Measurements from ENCODE around the gene LLGL2.

LLGL2 gene

DNA sequence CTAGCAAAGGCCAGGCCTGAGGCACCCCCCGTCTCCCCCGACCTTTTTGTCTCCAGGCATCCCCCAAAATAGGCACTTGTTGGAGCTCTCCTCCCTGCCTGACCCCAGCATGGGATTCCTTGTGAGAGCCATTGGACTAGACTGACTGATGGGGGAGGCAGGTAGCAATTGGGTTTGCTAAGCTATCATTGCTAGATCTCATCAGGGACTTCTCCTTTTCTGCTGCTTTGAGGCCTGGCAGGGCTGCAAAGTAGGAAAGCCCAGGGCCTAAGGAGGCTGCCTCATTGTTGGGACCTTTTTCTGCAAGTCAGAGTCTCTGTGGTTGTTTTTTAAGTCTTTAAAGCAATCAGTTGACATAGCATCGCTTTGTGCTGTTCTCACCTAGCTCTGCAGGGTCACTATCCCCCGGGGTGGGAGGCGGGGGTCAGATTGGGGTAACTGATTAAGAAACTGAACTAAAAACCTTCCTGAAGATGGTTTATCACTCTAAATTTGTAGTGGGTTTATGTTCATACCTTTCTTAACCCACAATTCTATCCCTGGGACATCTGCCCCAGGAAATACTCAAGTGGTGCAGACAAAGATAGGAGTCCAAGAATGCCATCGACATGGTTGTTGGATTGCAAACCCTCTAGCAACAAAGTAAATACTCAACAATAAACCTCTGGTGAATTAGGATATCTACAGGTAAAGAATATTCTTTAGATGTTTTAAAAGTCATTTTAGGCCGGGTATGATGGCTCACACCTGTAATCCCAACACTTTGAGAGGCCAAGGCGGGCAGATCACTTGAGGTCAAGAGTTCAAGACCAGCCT, 28.0 kb downstream of the LLGL2 start:
- no peak for FAIRE-seq

DNA sequence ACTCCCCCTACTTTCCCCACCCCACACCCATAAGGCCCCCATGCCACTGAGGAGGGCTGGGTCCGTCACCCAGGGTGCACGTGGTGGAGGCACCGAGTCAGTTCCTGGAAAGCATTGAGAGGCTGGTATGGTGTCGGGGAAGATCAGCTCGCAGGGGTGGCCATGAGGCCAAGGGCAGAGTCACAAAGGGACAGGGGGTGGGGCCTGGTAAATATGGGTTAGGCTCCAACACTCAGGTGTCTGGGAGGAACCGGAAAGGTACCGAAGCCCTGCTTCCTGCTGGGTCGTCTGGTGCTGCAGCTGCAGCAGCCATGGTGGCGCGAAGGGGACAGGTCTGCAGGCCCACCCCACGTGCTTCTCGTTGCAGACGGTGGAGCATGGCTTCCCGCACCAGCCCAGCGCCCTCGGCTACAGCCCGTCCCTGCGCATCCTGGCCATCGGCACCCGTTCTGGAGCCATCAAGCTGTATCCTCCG, 30.2 kb downstream of the LLGL2 start:
- no peak for FAIRE-seq

DNA sequence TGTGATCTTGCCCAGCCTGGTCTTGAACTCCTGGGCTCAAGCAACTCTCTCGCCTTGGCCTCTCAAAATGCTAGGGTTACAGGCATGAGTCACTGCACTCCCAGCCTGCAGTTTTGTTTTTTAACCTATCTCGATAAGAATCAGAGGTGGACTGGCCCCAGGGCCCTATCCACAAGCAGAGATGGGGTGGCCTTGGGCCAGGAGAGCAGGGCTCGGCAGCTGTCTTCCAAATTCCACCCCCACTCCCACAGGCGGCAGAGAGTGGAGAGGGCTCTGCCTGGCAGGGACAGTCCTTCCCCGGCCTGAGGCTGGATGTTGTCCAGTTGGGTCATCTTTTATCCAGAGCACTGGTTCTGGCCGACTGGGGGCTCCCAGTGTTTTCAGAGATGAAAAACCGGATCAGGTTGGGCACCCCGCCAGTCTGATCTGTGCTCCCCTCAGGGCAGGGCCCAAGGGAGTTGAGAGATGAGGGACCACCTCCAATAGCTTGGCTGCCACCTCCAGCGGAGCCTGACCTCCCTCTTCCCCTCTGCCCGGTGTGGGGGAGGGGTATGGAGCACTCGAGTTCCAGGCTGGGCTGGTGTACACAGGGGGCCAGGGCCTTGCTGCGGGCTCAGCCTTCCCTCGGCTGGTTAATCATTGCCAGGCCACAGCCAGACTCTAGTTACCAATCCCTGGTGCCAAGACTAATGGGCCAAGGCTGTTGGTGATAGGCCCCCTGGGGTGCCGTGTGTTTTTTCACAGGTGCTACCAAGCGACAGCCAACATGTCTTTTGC, 31.8 kb downstream of the LLGL2 start:
- no peak for FAIRE-seq

DNA sequence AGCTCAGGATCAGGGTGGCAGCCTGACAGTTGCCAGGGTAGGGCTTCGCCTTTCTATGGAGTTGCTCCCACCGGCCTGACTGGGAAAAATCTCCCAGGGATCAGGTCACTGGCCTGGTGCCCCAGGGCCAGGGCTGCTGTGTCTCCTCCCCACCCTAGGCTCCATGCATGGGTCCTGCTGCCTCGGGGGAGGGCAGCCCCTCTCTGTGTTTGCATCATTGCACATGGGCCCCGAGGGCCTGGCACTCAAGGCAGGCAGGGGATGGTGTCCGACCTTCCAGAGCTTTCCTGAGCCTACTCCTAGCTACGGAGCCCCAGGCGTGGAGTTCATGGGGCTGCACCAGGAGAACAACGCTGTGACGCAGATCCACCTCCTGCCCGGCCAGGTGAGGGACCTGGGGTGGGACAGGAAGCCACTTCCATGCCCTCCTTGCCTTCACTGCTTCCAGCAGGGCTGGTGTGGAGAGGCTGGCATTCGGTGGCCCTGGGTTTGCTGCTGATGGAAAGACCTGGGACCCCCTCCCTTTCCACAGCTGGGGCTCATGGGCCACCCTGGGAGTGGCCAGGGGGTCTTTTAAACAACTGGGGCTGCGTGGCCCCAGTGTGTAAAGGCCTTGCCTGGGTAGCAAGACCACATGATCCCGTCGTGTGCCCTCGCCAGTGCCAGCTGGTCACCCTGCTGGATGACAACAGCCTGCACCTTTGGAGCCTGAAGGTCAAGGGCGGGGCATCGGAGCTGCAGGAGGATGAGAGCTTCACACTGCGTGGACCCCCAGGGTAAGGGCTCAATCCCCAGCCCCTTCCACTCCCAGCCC, 32.6 kb downstream of the LLGL2 start:
- FAIRE-seq, result no peak

DNA sequence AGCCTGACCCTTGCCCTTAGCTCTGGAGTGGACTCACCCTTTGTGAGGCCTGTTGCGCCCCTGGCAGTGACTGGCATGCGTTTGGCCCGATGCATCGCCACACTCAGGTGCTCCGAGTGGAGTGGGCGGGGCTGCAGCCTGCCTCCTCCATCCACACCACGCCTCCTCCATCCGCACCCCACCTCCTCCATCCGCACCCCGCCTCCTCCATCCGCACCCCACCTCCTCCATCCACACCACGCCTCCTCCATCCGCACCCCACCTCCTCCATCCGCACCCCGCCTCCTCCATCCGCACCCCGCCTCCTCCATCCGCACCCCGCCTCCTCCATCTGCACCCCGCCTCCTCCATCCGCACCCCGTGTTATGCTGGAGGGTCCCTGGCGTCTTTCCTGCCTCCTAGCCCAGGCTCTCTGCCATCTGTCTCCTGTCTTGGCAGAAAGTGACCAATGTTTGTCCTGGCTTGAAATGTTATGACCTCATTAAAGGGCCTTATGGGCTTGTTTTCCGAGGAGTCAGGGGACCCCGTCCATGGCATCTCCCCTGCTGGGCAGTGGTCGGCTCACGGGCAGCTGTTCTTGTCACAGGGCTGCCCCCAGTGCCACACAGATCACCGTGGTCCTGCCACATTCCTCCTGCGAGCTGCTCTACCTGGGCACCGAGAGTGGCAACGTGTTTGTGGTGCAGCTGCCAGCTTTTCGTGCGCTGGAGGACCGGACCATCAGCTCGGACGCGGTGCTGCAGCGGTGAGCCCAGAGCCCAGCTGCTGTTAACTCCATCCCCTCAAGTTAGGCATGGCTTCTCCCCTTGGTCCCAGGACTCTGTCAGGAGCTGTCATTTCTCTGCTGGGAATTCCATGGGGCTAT, 33.4 kb downstream of the LLGL2 start:
- no peak for FAIRE-seq

DNA sequence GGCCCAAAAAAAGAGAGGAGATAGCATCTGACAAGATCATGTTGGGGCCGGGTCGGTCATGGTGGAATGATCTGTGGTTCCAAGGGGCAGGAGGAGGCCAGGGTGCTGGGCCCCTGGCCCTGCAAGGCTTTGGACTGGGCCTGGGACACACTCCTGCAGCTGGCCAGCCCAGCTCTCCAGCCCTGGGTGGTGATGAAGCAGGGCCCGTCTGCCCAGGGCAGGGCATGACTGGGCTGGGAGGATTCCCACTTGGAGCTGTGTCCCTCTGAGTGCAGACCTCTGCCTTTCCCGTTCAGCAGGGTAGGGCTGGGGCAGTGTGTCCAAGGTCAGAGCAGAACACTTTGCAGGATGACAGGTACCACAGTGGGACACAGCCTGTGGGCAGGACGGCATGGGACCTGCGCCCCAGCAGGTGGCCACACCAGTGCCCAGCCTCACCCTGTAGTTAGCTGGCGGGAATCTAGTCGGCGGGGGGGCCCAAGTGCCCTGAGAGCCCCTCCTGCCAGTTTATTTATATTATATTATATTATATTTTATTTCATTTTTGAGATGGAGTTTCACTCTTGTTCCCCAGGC, 34.5 kb downstream of the LLGL2 start:
- FAIRE-seq, result no peak

DNA sequence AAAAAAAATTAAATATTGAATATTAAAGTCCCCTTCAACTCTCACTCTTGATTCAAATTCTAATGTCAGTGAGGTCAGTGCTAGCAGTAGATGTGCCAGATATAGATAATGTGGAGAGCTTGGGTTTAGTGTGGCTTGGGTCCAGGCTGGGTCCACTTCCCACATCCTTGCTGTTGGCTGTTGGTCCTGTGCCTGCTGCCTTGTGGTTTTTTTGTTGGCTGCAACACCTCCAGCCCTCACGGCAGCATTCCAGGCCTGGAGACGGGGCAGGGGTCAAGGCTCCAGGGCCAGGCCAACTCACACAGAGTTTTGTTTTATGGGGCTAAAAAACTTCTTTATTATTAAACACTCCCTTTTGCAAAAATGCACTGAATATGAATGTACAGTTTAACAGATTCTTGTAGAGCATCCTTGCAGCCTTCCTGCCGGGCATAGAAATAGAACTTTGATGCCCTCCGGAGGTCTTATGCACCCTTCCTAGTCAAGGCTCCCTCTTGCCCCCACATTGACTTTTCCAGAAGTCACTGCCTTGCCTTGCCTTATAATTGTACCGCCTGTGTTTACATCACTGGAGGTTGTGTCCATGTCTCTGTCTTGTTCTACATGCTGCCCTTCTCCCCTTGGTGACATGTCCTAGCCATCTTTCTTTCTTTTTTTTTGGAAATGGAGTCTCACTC, 36.6 kb downstream of the LLGL2 start:
- FAIRE-seq, result no peak

DNA sequence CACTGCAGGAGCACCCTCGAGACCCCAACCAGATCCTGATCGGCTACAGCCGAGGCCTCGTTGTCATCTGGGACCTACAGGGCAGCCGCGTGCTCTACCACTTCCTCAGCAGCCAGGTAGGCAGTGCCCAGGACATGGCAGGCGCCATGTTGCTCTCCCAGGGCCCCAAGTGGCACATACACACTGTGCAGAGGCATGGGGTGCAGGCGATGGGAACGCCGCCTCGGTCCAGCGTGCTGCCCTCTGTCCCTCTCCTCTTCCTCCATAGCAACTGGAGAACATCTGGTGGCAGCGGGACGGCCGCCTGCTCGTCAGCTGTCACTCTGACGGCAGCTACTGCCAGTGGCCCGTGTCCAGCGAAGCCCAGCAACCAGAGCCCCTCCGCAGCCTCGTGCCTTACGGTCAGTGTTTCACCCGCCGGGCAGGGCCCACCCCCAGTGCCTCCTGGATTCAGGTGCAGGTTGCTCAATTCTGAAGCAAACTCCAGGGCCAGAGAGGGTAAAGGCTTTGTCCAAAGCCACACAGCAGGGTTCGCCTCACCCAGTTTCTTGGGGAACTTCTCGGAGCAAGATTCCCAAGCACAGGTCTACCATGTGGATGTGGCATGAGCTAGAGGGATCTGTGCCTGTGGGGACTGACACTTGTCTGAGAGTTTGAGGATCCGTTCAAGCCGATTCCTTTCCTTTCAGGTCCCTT, 37.7 kb downstream of the LLGL2 start:
- FAIRE-seq, result no peak

DNA sequence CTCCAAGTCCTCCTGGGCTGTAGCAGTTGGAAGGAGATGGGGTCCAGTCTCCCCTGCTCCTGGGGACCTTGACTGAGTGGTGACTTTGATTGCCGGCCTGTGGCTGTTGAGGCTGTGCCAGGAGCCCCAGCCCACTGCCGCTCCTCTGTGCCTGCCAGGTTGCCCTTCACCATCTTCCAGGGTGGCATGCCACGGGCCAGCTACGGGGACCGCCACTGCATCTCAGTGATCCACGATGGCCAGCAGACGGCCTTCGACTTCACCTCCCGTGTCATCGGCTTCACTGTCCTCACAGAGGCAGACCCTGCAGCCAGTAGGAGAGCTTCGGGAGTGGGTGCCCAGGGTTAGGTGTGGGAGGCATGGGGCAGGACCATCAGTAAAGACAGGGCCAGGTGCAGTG, 38.7 kb downstream of the LLGL2 start:
- FAIRE-seq, result no peak

DNA sequence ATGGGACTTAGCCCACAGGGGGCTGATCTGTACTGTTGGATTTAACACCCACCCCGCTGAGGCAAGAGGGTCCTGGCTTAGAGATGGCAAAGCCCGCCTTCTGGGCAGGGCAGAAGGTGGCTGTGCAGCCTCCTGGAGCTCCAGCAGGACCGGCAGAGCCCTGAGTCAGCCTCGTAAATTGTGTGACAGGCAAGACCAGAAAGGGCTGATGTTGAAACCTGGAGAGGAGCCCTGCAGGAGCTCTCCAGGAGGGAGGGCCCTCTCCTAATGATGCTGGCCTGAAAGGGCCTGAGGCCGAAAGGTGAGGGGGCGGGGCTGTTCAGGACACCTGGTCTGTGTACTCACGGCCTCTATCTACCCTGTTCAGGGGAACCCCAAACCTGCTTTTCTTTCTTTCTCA, 39.6 kb downstream of the LLGL2 start:
- FAIRE-seq, result no peak

DNA sequence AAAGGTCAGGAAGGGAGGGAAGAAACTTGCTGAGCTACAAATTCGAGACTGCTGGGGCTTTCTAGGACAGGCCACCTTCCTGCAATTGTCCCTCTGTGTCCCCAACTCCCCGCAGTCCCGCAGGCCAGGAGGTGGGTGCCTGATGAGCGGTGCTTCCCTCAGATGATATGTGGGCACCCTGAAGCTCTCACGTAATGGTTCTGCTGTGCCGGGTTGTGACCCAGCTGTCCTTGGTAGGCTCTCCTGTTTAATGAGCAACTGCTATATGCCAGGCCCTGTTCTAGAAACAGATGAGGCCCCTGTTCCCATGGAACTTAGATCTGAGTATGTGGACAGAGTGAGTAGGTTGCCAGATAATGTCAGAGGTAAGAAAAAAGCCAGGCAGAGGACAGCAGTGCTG, 40.1 kb downstream of the LLGL2 start:
- FAIRE-seq, result no peak

DNA sequence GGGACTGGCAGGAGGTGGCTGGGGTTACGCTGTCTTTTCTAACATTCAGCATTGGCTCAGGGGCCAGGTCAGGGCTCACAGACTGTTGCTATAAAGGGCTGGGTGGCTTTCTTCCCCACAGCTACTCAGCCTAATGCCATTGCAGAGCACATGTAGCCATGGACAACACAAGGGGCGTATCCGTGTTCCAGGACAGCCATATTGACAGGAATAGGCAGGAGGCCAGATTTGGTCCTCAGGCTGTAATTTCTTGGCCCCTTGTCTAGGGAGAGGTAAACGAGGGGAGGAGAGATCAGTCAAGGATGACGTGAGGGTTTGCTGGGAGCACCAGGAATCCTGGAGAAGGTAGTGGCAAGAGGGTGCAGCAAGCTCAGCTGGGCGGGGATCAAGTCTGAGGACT, 40.9 kb downstream of the LLGL2 start:
- no peak for FAIRE-seq

DNA sequence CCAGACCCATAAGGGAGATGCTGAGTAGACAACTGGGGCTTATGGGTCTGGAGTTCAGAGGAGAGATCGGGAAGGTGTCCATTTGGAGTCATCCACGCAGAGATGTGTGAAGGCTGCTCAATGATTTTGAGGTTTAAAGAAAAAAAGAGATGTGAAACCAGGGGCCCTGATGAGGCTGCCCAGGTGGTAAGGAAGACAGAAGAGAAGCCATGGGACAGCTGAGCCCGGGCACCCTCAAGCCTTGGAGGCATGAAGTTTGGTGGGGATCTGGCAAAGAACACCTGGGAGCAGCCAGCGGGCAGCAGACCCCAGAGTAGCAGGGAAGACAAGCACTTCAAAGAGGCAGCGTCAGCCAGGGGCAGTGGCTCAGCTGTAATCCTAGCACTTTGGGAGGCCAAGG, 41.3 kb downstream of the LLGL2 start:
- no peak for FAIRE-seq

DNA sequence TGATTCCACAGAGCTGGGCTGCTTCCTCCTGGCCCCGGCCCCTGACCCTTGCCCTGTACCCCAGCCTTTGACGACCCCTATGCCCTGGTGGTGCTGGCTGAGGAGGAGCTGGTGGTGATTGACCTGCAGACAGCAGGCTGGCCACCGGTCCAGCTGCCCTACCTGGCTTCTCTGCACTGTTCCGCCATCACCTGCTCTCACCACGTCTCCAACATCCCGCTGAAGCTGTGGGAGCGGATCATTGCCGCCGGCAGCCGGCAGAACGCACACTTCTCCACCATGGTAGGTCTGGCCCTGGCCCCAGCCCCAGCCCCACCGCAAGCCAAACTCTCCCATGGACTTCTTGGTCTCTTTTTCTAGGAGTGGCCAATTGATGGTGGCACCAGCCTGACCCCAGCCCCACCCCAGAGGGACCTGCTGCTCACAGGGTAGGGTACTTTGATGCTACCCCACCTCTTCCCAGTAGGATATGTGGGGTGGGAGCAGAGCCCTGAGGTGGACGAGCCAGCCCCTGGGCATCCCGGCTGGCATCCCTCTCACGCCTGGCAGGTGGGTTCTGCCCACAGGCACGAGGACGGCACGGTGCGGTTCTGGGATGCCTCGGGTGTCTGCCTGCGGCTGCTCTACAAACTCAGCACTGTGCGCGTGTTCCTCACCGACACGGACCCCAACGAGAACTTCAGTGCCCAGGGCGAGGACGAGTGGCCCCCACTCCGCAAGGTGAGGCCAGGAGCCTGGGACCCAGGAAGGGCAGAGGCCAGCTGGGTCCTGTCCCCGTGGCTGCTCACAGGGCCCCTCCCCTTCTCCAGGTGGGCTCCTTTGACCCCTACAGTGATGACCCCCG, 43.1 kb downstream of the LLGL2 start:
- FAIRE-seq, result no peak

DNA sequence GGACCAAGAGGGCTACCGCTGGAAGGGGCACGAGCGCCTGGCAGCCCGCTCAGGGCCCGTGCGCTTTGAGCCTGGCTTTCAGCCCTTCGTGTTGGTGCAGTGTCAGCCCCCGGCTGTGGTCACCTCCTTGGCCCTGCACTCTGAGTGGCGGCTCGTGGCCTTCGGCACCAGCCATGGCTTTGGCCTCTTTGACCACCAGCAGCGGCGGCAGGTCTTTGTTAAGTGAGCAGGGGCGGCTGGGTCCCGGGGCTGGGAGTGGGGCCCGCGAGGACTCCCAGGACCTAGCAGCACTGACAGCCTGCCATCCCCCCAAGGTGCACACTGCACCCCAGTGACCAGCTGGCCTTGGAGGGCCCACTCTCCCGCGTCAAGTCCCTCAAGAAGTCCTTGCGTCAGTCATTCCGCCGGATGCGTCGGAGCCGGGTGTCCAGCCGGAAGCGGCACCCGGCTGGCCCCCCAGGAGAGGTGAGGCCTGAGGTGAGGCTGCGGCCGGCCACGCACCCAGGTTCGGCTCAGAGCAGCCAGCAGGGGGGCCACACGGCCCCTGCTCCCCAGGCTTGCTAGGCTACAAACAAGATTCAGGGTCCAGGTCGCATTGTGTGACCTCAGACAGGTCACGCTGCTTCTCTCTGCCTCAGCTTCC, 44.7 kb downstream of the LLGL2 start:
- FAIRE-seq, result no peak

DNA sequence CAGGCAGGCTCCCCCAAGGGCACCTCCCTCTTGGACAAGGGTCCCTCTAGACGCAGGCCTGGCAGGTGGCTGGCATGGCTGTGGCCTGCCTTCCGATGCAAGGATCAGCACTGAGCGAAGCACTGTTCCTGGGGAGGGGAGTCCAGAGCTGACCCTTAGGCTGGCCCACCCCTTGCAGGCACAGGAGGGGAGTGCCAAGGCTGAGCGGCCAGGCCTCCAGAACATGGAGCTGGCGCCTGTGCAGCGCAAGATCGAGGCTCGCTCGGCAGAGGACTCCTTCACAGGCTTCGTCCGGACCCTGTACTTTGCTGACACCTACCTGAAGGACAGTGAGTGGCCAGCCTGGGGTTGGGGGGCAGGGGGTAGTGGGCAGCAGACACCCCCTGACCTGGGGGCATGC, 45.3 kb downstream of the LLGL2 start:
- FAIRE-seq, result no peak

DNA sequence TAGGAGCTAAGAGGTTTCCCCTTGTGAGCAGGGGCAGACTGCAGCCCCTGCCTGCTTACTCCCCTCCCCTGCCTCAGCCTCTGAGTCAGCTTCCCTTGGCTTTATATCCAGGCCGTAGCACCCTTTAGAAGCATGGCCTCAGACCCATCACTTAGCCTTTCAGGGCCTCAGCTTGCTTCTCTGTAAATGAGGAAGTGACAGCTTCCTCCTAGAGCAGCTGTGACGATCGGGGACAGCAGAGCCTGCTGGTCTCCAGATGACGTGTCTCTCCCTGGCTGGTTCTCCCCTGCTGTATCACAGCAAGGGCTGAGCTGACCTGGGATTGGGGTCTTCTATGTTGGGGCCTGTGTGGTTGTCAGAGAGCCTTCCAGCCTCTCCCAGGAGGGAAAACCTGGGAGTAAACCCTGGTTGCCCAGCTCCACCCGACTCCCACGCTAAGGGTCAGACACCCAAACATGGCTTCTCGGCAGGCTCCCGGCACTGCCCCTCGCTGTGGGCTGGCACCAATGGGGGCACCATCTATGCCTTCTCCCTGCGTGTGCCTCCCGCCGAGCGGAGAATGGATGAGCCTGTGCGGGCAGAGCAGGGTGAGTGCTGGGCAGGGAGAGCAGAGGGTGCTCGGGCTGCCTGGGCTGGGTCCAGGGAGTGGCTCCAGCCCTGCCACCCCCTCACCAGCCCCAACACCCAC, 45.8 kb downstream of the LLGL2 start:
- FAIRE-seq, result no peak

DNA sequence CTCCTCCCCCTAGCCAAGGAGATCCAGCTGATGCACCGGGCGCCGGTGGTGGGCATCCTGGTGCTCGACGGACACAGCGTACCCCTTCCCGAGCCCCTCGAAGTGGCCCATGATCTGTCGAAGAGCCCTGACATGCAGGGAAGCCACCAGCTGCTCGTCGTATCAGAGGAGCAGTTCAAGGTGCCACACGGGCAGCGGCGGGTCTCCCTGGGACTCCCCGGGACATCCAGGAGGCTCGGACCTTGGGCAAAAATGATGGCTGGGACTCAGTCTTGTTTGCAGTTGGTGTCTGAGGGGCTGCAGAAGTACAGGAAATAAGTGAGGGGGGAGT, 46.4 kb downstream of the LLGL2 start:
- FAIRE-seq, result no peak

Data from TTC549 (cell line).